ENCODE results near the gene ADAMTS20.

- no peak for TF ChIP-seq CTCF (IDR thresholded peaks at IDR 0.05)
- no peak for TF ChIP-seq POLR2AphosphoS5 (IDR thresholded peaks at IDR 0.05)
Observed at GRCh38 chr12:43348221-43348620, 203.8 kb downstream of the ADAMTS20 start.
